ENCODE results near the gene PPP1R14D. TPM values are rescaled to one million over a fixed set of nuclear protein-coding genes. Genes with fewer than 3 reads are reported as not detected.

Gene PPP1R14D
- total RNA-seq, 1 donor from 2014 or later: not detected

DNA sequence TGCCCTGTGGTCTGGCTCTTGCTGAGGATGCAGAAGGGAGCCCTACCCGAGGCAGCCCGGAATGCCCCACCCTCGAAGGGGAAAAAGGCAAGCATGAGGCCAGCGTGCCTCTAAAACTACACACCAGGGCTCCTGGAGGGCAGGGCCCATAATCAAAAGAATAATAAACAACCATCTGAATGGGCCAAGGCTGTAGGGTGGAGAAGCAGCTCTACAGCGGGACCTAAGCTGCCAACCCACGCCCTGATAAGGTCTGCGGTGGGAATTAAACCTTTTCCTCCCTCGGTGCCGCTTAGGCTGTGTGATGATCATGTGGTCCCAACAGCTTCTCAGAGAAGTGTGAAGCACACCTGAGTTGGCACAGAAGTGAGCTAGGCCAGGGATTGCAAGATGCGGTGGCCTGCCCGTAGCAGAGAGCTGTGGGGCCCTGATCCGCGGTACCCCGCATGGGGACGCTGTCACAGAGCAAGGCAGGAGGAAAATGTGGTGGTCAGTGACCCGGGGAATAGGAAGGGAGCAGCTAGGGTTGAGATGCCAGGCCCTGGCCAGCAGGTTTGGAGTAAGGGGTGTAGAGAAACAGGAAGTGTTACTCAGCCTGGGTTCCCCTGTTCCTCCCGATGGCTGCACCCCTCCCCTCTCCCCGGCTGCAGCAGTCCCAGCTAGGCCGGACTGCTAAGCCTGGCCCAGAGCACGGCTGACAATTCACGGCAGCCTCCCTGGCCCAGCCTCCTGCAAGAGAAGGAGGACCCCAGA is 59.8 kb downstream of the PPP1R14D start:
- Histone ChIP-seq H3K4me3 (no peak overlapping the region), H3K36me3 (peaks cover 0 to 8% of the 10 kb centered on the region in 2 donors), H3K4me1 (peaks cover 70% of the 10 kb centered on the region), H3K27me3 (no peaks in the 10 kb centered on the region), H3K9me3 (no peaks in the 10 kb centered on the region), H3K27ac (peak overlapping the region; percentile 57)
- no peak for DNase-seq (ENCODE audit: extremely low spot score in 2 of 2)
- no peak for TF ChIP-seq POLR2A (IDR thresholded peaks at IDR 0.05)
- TF ChIP-seq POLR2AphosphoS5 (IDR thresholded peaks at IDR 0.05; ENCODE audit: insufficient read depth in 1 of 2, low read depth in 1 of 2): no peak
- TF ChIP-seq, protein P1, sequence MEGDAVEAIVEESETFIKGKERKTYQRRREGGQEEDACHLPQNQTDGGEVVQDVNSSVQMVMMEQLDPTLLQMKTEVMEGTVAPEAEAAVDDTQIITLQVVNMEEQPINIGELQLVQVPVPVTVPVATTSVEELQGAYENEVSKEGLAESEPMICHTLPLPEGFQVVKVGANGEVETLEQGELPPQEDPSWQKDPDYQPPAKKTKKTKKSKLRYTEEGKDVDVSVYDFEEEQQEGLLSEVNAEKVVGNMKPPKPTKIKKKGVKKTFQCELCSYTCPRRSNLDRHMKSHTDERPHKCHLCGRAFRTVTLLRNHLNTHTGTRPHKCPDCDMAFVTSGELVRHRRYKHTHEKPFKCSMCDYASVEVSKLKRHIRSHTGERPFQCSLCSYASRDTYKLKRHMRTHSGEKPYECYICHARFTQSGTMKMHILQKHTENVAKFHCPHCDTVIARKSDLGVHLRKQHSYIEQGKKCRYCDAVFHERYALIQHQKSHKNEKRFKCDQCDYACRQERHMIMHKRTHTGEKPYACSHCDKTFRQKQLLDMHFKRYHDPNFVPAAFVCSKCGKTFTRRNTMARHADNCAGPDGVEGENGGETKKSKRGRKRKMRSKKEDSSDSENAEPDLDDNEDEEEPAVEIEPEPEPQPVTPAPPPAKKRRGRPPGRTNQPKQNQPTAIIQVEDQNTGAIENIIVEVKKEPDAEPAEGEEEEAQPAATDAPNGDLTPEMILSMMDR (IDR thresholded peaks at IDR 0.05): no peak
- intact Hi-C loops (cut with DNase I): no loop called here

DNA sequence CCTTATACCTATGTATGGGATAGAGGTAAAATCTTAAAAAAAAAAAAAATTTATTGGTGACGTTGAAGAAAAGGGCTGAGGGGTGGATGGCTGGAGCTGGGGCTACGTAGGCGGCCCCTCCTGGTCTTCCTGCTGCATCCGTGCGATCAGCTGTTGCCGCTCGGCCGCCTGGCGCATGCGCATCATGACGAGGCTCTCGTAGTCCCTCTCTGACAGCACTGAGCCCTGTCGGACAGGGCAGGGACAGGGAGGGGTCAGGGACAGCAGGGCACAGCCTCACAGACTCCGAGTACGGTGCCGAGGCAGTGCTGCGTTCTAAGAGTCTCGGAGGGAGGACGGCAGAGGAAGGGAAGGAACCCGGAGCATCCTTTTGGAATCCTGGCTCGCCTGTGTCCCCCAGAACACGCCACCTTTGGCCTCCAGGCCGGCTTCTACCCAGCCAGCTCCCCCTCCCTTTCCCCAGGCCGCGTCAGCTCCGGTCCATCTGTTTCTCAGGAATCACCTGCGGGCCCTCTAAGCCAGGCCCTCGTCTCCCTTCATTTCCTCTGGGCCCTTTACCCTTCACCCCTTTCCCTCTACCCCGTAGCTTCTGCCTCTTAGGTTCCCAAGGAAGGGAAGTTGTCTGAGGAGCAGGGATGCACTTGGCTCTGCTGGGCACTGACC is 60.5 kb downstream of the PPP1R14D start:
- H3K36me3 ChIP-seq: peaks cover 0 to under 1% of the 10 kb centered on the region in 2 donors
- intact Hi-C loops (cut with DNase I): no loop called here
- H3K4me1 ChIP-seq: peaks cover 77% of the 10 kb centered on the region
- DNase-seq (ENCODE audit: extremely low spot score in 2 of 2): no peak
- no peaks in the 10 kb centered on the region for H3K27me3 ChIP-seq
- H3K27ac ChIP-seq: peak overlapping the region; percentile 57
- H3K9me3 ChIP-seq: no peaks in the 10 kb centered on the region
- TF ChIP-seq POLR2AphosphoS5 (IDR thresholded peaks at IDR 0.05; ENCODE audit: insufficient read depth in 1 of 2, low read depth in 1 of 2): no peak
- TF ChIP-seq, protein P1 (IDR thresholded peaks at IDR 0.05): no peak
- TF ChIP-seq POLR2A (IDR thresholded peaks at IDR 0.05): no peak
- H3K4me3 ChIP-seq: no peak overlapping the region

- TF ChIP-seq POLR2A (IDR thresholded peaks at IDR 0.05) (no peak), POLR2AphosphoS5 (IDR thresholded peaks at IDR 0.05; ENCODE audit: insufficient read depth in 1 of 2, low read depth in 1 of 2) (no peak)
- TF ChIP-seq, protein P1 (IDR thresholded peaks at IDR 0.05): no peak
- intact Hi-C loops (cut with DNase I): no loop called here
Measured at GRCh38 chr15:40766906-40767837, 61.3 kb downstream of the PPP1R14D start.

GRCh38 chr15:40766194-40766815 is 62.2 kb downstream of the PPP1R14D start:
- intact Hi-C loops (cut with DNase I): no loop called here

More at GRCh38 chr15:40766906-40767837, 61.3 kb downstream of the PPP1R14D start:
- Histone ChIP-seq H3K36me3 (no peaks in the 10 kb centered on the region), H3K4me3 (no peak overlapping the region), H3K4me1 (peaks cover 78% of the 10 kb centered on the region), H3K27ac (peak overlapping the region; percentile 88), H3K9me3 (no peaks in the 10 kb centered on the region), H3K27me3 (no peaks in the 10 kb centered on the region)
- DNase-seq (ENCODE audit: extremely low spot score in 2 of 2): no peak

More at GRCh38 chr15:40766194-40766815, 62.2 kb downstream of the PPP1R14D start:
- Histone ChIP-seq H3K4me1 (peaks cover 78% of the 10 kb centered on the region), H3K36me3 (no peaks in the 10 kb centered on the region), H3K9me3 (no peaks in the 10 kb centered on the region), H3K27me3 (no peaks in the 10 kb centered on the region), H3K4me3 (no peak overlapping the region), H3K27ac (peak overlapping the region; percentile 88)
- TF ChIP-seq POLR2A (IDR thresholded peaks at IDR 0.05): no peak
- no peak for TF ChIP-seq POLR2AphosphoS5 (IDR thresholded peaks at IDR 0.05; ENCODE audit: insufficient read depth in 1 of 2, low read depth in 1 of 2)
- TF ChIP-seq, protein P1 (IDR thresholded peaks at IDR 0.05): no peak
- DNase-seq (ENCODE audit: extremely low spot score in 2 of 2): no peak

Small RNA genes within 50 kb of the gene (small RNA-seq; reads per million reads assigned to genes)
- gene AC025166.1: not detected

Other genes starting within 250 kb of the PPP1R14D start
- gene KNL1, start 234.5 kb downstream of the PPP1R14D start, total RNA-seq: 3.4 TPM
- 4.2 TPM for gene RAD51, start 133.5 kb downstream of the PPP1R14D start, total RNA-seq
- 19.6 TPM for gene RMDN3, start 73.5 kb downstream of the PPP1R14D start, total RNA-seq
- 69.7 TPM for gene GCHFR, start 64.6 kb downstream of the PPP1R14D start, total RNA-seq
- gene C15orf62, start 58.7 kb downstream of the PPP1R14D start, total RNA-seq: 2.9 TPM
- 34.4 TPM for gene ZFYVE19, start 21.6 kb downstream of the PPP1R14D start, total RNA-seq
- gene DNAJC17, start 21.2 kb downstream of the PPP1R14D start, total RNA-seq: 14.0 TPM
- 80.3 TPM for gene SPINT1, start 15.3 kb upstream of the PPP1R14D start, total RNA-seq
- 32.9 TPM for gene RHOV, start 45.5 kb upstream of the PPP1R14D start, total RNA-seq
- gene VPS18, start 65.7 kb upstream of the PPP1R14D start, total RNA-seq: 21.4 TPM
- 20.9 TPM for gene DLL4, start 100.6 kb upstream of the PPP1R14D start, total RNA-seq
- gene CHAC1, start 124.8 kb upstream of the PPP1R14D start, total RNA-seq: 25.3 TPM

Measured in vagina (tissue), 2 donors.